Glutamatergic neuron (in vitro differentiated cells): ENCODE measurements around the gene PPP1R12B. TPM values are rescaled to one million over a fixed set of nuclear protein-coding genes. Genes with fewer than 3 reads are reported as not detected.
"Not testable (repeated sequence)": the region's sequence is repeated elsewhere in the genome, so short reads cannot be mapped to it uniquely, and the experiment has no call there.

Experiments used
- DNase-seq: peaks from one replicate; pipeline ENCODE4 v3.0.0; 2022
- H3K27ac Mint-ChIP-seq: one replicate; pipeline ENCODE4 v1.8.0; 2020; ENCODE audit warnings: mild to moderate bottlenecking, mixed read lengths, inconsistent platforms; ENCODE audit not compliant: unreplicated experiment
- H3K27me3 Mint-ChIP-seq: one replicate; pipeline ENCODE4 v1.8.0; 2020; ENCODE audit warnings: mild to moderate bottlenecking, moderate library complexity, mixed read lengths, inconsistent platforms; ENCODE audit not compliant: unreplicated experiment
- H3K36me3 Mint-ChIP-seq: one replicate; pipeline ENCODE4 v1.8.0; 2020; ENCODE audit warnings: mild to moderate bottlenecking, mixed read lengths, inconsistent platforms; ENCODE audit not compliant: unreplicated experiment
- H3K4me1 Mint-ChIP-seq: one replicate; pipeline ENCODE4 v1.8.0; 2020; ENCODE audit warnings: mild to moderate bottlenecking, low read depth, mixed read lengths, inconsistent platforms; ENCODE audit not compliant: unreplicated experiment
- H3K4me3 Mint-ChIP-seq: one replicate; pipeline ENCODE4 v1.8.0; 2020; ENCODE audit warnings: mild to moderate bottlenecking, mixed read lengths, inconsistent platforms; ENCODE audit not compliant: unreplicated experiment
- H3K9me3 Mint-ChIP-seq: one replicate; pipeline ENCODE4 v1.8.0; 2020; ENCODE audit warnings: mild to moderate bottlenecking, moderate library complexity, mixed read lengths, inconsistent platforms; ENCODE audit not compliant: unreplicated experiment
- total RNA-seq: library from RNA; stranded (reverse); fragmentation: NEBNext Ultra II Directional; extraction: Animal tissue kit (Norgen Biotek cat#: 25700); gene quantifications from one replicate; pipeline ENCODE4 v1.2.1, GENCODE V29; 2021; ENCODE audit not compliant: unreplicated experiment
- TF ChIP-seq, protein P1 (sequence below): fragments of 200-600 bp; sonication (generic); IDR thresholded peaks from one replicate; pipeline ENCODE4 v1.5.0; 2021; ENCODE audit not compliant: partially characterized antibody, unreplicated experiment

Gene PPP1R12B
- total RNA-seq, 1 donor from 2014 or later, result 37.3 TPM

GRCh38 chr1:202488178-202488649 is 139.7 kb downstream of the PPP1R12B start:
- not testable (repeated sequence) for H3K27me3 Mint-ChIP-seq, H3K9me3 Mint-ChIP-seq, H3K4me3 Mint-ChIP-seq, H3K27ac Mint-ChIP-seq, DNase-seq, H3K4me1 Mint-ChIP-seq, H3K36me3 Mint-ChIP-seq

DNA sequence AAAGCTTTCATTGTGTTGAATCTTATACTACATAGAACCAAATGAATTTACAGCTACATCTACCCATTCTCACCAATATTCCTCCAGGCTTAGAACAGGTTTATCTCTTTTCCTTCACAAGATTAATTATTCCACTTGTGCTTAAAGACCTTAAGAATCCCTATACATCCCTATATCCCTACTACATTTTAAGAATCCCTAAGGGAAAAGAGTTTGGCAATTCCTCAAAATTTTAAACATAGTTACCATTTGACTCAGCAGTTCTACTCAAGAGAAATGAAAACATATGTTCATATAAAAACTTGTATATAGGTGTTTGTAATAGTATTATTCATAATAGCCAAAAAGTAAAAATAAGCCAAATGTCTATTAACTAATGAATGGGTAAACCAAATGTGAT is 140.6 kb downstream of the PPP1R12B start:
- not testable (repeated sequence) for H3K27ac Mint-ChIP-seq, DNase-seq, H3K36me3 Mint-ChIP-seq, H3K4me3 Mint-ChIP-seq, H3K4me1 Mint-ChIP-seq, H3K27me3 Mint-ChIP-seq, H3K9me3 Mint-ChIP-seq

DNA sequence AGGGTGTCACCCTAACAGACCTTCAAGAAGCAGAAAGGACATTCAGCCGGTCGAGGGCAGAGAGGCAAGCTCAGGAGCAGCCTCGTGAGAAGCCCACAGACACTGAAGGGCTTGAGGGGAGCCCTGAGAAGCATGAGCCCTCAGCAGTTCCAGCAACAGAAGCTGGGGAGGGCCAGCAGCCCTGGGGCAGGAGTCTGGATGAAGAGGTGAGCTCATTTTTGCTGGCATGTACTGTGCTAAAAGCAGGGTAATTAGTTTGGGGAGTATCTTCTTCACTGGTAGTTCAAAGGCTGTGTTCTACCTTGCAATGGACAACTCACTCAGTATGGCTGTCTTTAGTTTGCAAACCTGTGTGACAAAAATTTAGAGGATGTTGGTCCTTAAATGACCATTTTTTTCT is 144.6 kb downstream of the PPP1R12B start:
- not testable (repeated sequence) for H3K36me3 Mint-ChIP-seq, H3K27ac Mint-ChIP-seq, H3K27me3 Mint-ChIP-seq, H3K9me3 Mint-ChIP-seq, DNase-seq, H3K4me3 Mint-ChIP-seq, H3K4me1 Mint-ChIP-seq

GRCh38 chr1:202498542-202498941 is 150.0 kb downstream of the PPP1R12B start:
- TF ChIP-seq, protein P1, sequence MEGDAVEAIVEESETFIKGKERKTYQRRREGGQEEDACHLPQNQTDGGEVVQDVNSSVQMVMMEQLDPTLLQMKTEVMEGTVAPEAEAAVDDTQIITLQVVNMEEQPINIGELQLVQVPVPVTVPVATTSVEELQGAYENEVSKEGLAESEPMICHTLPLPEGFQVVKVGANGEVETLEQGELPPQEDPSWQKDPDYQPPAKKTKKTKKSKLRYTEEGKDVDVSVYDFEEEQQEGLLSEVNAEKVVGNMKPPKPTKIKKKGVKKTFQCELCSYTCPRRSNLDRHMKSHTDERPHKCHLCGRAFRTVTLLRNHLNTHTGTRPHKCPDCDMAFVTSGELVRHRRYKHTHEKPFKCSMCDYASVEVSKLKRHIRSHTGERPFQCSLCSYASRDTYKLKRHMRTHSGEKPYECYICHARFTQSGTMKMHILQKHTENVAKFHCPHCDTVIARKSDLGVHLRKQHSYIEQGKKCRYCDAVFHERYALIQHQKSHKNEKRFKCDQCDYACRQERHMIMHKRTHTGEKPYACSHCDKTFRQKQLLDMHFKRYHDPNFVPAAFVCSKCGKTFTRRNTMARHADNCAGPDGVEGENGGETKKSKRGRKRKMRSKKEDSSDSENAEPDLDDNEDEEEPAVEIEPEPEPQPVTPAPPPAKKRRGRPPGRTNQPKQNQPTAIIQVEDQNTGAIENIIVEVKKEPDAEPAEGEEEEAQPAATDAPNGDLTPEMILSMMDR, result no peak
- H3K36me3 Mint-ChIP-seq, result no peaks in the 10 kb centered on the region
- no peaks in the 10 kb centered on the region for H3K4me1 Mint-ChIP-seq
- no peak overlapping the region for H3K4me3 Mint-ChIP-seq
- no peak for DNase-seq
- peaks cover 2% of the 10 kb centered on the region for H3K9me3 Mint-ChIP-seq
- H3K27ac Mint-ChIP-seq, result no peak overlapping the region
- peaks cover 3% of the 10 kb centered on the region for H3K27me3 Mint-ChIP-seq

- not testable (repeated sequence) for DNase-seq, H3K4me3 Mint-ChIP-seq, H3K9me3 Mint-ChIP-seq, H3K27ac Mint-ChIP-seq, H3K4me1 Mint-ChIP-seq, H3K36me3 Mint-ChIP-seq, H3K27me3 Mint-ChIP-seq
Observed at GRCh38 chr1:202499997-202500396, 151.5 kb downstream of the PPP1R12B start.

DNA sequence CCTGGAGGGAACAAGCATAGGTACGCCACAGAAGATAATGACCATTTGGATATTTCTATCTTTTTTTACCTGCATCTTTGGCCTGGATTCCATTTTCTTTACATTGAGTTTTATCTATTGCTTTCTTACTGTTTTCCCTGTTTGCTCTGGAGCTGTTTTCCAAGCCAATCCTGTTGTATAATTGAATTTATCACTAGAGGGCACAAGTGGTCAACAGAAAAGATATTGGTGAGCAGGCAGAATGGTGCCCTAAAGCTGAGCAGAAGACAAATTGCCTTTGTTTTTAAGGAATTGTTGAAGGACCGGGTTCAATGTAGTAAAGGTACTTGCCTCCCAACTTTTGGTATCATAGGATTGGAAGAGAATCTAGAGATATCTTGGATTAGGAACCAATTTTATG is 152.8 kb downstream of the PPP1R12B start:
- no peak for DNase-seq
- H3K27me3 Mint-ChIP-seq, result peaks cover 1% of the 10 kb centered on the region
- H3K4me3 Mint-ChIP-seq, result no peak overlapping the region
- peaks cover 2% of the 10 kb centered on the region for H3K9me3 Mint-ChIP-seq
- H3K36me3 Mint-ChIP-seq, result no peaks in the 10 kb centered on the region
- no peak overlapping the region for H3K27ac Mint-ChIP-seq
- no peaks in the 10 kb centered on the region for H3K4me1 Mint-ChIP-seq
- TF ChIP-seq, protein P1, result no peak

GRCh38 chr1:202505356-202505755 is 156.9 kb downstream of the PPP1R12B start:
- Mint-ChIP-seq H3K36me3 (no peaks in the 10 kb centered on the region), H3K27me3 (peaks cover 1% of the 10 kb centered on the region), H3K4me1 (no peaks in the 10 kb centered on the region), H3K27ac (no peak overlapping the region), H3K9me3 (no peaks in the 10 kb centered on the region), H3K4me3 (no peak overlapping the region)
- TF ChIP-seq, protein P1, result no peak
- no peak for DNase-seq

DNA sequence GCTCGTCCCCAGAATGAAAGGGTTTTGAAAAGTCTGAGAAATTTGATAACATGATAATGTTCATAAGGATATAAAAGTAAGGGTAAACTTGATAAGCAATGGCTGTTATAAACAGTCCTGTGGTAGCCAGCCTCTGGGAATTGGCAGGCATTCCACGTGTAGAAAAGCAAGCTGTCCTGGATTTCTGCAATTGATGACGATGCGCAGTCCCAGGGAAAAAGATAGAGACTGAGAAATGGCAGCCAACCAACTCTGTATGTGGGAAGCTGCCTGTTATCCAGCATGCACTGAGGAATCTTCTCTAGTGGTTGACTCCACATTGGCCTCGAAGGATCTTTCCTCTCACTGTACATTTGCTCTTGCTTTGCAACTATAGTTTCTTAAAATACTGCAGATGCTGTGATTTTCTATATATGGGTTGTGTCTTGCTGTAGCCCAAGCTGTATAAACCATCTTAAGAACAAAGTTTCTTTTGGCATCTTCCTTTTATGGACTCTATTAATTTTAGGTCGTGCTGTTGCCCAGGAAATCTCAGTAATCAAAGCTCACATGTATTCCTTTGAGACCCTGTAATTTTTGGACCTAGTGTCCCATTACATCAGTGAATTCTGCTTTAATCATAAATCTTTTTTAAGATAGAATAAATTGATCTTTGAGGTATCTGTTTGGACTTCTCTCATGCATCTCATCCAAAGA is 157.5 kb downstream of the PPP1R12B start:
- H3K27ac Mint-ChIP-seq, DNase-seq: not testable (repeated sequence)

DNA sequence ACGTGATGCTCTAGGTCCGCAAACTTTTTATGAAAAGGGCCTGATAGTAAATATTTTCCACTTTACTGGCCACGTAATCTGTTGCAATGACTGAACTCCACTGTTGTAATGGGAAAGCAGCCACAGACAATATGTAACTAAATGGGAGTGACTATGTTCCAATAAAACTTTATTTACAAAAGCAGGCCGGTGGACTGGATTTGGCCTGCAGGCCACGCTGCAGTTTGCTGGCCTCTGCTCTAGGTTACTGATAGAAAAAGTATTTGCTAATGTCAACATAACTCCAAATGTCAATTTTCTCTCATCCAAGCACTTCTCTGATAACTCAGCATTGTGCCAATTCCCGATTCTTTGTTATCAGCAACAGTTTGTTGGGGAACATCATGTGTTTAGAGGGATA is 160.4 kb downstream of the PPP1R12B start:
- not testable (repeated sequence) for H3K36me3 Mint-ChIP-seq, H3K9me3 Mint-ChIP-seq, H3K27me3 Mint-ChIP-seq, H3K4me1 Mint-ChIP-seq, H3K4me3 Mint-ChIP-seq, H3K27ac Mint-ChIP-seq, DNase-seq

More for the DNA sequence above, 157.5 kb downstream of the PPP1R12B start:
- H3K27me3 Mint-ChIP-seq, H3K9me3 Mint-ChIP-seq, H3K36me3 Mint-ChIP-seq, H3K4me3 Mint-ChIP-seq, H3K4me1 Mint-ChIP-seq: not testable (repeated sequence)

- H3K4me1 Mint-ChIP-seq, H3K36me3 Mint-ChIP-seq, H3K27ac Mint-ChIP-seq, H3K27me3 Mint-ChIP-seq, H3K9me3 Mint-ChIP-seq, DNase-seq, H3K4me3 Mint-ChIP-seq: not testable (repeated sequence)
Observed at GRCh38 chr1:202513875-202514274, 165.4 kb downstream of the PPP1R12B start.
